NT2/D1 (cell line): ENCODE results near the gene MGAT4B.

Experiments used
- SUZ12 ChIP-seq: IDR thresholded peaks from 2 replicates; pipeline ENCODE4 v1.6.1; 2011; ENCODE audit not compliant: insufficient read length, insufficient read depth; ENCODE audit errors: extremely low read depth
- YY1 ChIP-seq: IDR thresholded peaks from 2 replicates; pipeline ENCODE4 v1.6.1; 2011; ENCODE audit not compliant: insufficient read length, insufficient read depth
- ZNF274 ChIP-seq: IDR thresholded peaks from 2 replicates; pipeline ENCODE4 v1.6.1; 2011; ENCODE audit warnings: mild to moderate bottlenecking, low read depth, low read length

DNA sequence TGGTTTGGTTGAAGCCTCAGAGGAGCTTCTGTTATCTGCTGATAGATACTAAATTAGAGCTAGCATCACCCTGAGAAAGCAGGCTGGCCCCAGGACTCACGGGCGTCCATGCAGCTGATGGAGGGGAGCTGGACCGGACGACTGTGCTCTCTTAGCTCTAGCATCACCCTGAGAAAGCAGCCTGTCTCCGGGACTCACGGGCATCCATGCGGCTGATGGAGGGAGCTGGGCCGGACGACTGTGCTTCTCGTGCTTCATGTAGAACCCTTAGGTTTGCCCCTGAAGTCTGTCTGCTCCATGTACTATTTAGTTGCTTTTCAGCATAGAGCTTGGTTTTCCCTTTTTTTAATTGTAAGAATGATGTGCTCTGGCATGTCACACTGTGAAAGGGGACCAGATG, 29.2 kb downstream of the MGAT4B start:
- TF ChIP-seq ZNF274 (no peak), YY1 (no peak), SUZ12 (no peak)
